GM18861 (cell line): Measurements from ENCODE around the gene GSG1L.

Source experiments
- ATAC-seq: cut with Tn5 transposase; IDR thresholded peaks from one replicate; pipeline ENCODE4 v1.9.1; 2021; ENCODE audit not compliant: unreplicated experiment

Gene GSG1L

DNA sequence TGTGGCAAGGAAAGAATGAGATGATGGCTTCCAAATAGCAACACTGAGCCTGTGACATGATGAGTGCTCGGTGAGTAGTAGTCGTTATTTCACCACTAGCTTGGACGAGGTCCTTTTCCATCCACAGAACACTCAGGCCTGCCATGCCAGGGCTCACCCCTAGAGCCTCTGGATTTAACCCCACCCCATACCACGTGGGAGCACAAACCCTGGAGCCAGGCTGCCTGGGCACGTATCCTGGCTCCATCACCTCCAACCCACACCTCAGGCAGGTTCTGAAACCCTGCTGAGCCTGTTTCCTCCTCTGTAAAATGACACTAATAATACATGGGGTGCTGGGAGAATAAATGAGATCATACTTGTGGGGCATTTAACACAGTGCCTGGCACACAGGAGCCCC, 321.2 kb downstream of the GSG1L start:
- ATAC-seq, result no peak

DNA sequence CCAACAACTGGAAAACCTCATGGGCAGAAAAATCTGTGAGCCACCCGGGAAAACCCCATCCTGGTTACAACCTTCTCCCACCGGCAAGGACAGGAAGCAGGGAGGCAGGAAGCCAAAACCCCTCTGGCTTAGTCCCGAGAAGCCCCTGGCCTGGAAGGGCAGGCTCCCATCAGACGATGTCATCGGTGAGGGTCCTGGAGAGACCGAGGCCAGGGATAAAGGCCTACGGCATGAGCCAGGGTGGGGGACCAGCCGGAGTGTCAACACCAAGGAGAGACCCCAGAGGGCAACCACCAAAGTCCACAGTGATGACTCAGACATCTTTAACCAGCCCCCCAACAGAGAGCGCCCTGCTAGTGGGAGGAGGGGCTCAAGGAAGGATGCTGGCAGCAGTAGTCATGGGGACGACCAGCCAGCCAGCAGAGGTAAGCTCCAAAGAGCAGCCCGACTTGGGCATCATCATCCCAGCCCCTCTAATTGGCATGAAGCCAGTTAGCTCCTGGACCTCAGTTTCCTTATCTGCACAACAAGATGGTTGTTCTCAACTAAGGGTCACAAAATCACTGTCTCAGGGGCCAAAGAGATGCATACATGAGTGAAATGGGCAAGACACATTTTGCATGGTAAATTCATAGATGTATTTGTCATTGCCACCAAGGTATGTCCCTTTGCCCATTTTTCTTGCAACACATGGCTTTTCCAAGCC, 322.9 kb downstream of the GSG1L start:
- ATAC-seq, result no peak

DNA sequence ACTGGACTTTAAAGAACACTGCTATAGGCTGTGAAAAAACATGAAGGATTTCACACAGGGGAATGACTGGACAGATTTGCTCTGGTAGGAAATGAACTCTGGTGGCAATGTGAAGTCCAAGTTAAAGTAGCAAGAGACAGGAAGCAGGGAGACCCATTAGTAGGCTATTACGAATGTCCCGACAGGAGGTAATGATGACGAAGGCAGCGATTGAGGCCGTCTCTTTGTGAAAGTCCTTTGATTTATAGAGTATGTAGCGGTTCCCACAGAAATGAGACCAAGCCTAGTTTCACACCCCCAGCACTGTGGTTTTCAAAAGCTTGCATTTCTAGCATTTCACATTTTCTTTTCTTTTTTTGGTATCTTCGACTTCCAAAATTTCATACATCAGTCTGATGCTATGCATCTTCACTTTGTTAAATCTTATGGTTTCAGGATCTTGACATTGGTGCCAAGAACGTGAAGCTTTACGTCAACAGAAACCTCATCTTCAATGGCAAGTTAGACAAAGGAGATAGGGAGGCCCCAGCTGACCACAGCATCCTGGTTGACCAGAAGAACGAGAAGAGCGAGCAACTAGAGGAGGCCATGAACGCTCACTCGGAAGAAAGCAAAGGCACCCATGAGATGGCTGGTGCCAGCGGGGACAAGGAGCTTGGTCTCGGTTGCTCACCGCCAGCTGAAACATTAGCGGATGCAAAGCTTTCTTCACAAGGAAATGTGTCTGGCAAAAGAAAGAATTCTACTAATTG, 323.7 kb downstream of the GSG1L start:
- ATAC-seq, result no peak

DNA sequence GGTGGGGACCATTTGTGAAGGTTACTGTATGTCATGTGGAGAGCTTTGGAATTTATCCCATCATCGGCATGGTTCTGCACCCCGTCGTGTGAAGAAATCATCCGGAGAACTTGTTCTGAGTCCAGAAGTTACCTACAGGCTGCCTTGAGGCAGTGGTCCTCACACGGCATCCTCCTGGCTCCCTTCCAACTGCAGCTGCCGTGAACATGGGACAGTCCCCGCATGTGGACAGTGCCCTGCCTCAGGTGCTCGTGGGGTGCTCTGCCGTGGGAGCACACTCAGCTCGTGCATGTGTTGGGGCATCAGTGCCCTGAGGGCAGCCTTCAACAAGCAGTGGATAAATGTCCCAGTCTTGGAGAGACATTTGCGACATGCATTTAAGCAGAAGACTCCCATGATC, 324.9 kb downstream of the GSG1L start:
- no peak for ATAC-seq
